MCF 10A (cell line): ENCODE measurements around the gene IKBKE. TPM values are rescaled to one million over a fixed set of nuclear protein-coding genes. Genes with fewer than 3 reads are reported as not detected.

Experiments used
- BruUV-seq: library from RNA; stranded (reverse); fragments of 400-500 nt; replicated peaks from 2 replicates; lab custom pipeline; 2021; lab: Mats Ljungman, UMichigan
- CTCF ChIA-PET: fragments of 300-600 bp; sonication (Branson Sonifier 250); formaldehyde crosslinking; extraction: SDS; loops from one replicate; lab custom pipeline; 2021; ENCODE audit warnings: antibody characterized with exemption, inconsistent platforms; lab: Yijun Ruan, JAX
- POLR2A ChIA-PET: fragments of 300-600, 350-650 bp; sonication (Branson Sonifier 250); formaldehyde crosslinking; extraction: SDS; loops from one replicate; lab custom pipeline; 2020; ENCODE audit warnings: antibody characterized with exemption, inconsistent platforms; lab: Yijun Ruan, JAX
- DNase-seq: peaks from one replicate; pipeline ENCODE4 v3.0.0-alpha.2; 2018; ENCODE audit not compliant: unreplicated experiment
- H3K27ac Mint-ChIP-seq: one replicate; pipeline ENCODE4 v1.8.0; 2022; ENCODE audit warnings: mild to moderate bottlenecking, low read depth, mixed read lengths; ENCODE audit not compliant: unreplicated experiment
- H3K27me3 Mint-ChIP-seq: one replicate; pipeline ENCODE4 v1.8.0; 2022; ENCODE audit warnings: mixed read lengths; ENCODE audit not compliant: insufficient read depth, unreplicated experiment
- H3K36me3 Mint-ChIP-seq: one replicate; pipeline ENCODE4 v1.8.0; 2022; ENCODE audit warnings: mild to moderate bottlenecking, moderate library complexity, mixed read lengths; ENCODE audit not compliant: insufficient read depth, unreplicated experiment
- H3K4me1 Mint-ChIP-seq: one replicate; pipeline ENCODE4 v1.8.0; 2022; ENCODE audit warnings: mixed read lengths; ENCODE audit not compliant: insufficient read depth, unreplicated experiment
- H3K4me3 Mint-ChIP-seq: one replicate; pipeline ENCODE4 v1.8.0; 2022; ENCODE audit warnings: mild to moderate bottlenecking, moderate library complexity, mixed read lengths; ENCODE audit not compliant: unreplicated experiment
- H3K9me3 Mint-ChIP-seq: one replicate; pipeline ENCODE4 v1.8.0; 2022; ENCODE audit warnings: mixed read lengths; ENCODE audit not compliant: unreplicated experiment
- CTCF ChIP-seq: fragments of 200-600 bp; IDR thresholded peaks from one replicate; pipeline ENCODE4 v1.8.0; 2022; ENCODE audit warnings: antibody characterized with exemption, mild to moderate bottlenecking; ENCODE audit not compliant: unreplicated experiment
- intact Hi-C: fragments of 100-400 bp; cut with micrococcal nuclease; formaldehyde crosslinking; loops from 2 replicates; pipeline ENCODE4 v1.14.1; 2022
- total RNA-seq: library from RNA; stranded (reverse); gene quantifications from 2 replicates; pipeline ENCODE4 v1.2.3, GENCODE V29; 2022

The IKBKE gene
- total RNA-seq, 1 experiment from 2014 or later: 12.1 TPM

DNA sequence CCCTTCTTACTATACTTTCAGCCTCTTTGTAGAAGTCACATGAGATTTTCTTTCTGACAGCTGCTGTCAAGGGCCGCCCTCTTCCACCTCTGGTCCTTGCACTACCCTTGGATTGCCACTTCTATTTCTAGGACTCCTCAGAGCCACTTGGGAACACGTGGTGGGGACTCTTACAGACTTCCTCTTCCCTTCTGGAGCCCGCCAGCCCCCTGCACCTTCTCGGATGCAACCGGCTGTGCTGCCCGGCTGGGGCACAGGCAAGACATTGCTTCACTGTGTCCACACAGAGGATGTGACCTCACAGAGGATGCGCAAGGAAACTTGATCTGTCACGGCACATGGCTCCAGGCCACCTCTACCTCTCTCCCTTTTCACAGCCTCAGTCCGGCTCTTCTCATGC is 2.4 kb upstream of the IKBKE start:
- POLR2A ChIA-PET: interaction anchor here (0.6 to 1.6 kb wide), 2 partner anchors 11 to 527 kb away, joined by 3 to 6 read pairs; no protein-coding TSS in a partner anchor
- intact Hi-C loops: no loop called here
- Mint-ChIP-seq H3K4me3 (no peak overlapping the region), H3K36me3 (no peaks in the 10 kb centered on the region), H3K27me3 (peaks cover 13% of the 10 kb centered on the region), H3K27ac (no peak overlapping the region), H3K4me1 (peaks cover 56% of the 10 kb centered on the region), H3K9me3 (no peaks in the 10 kb centered on the region)
- peak; percentile 56 for DNase-seq
- BruUV-seq: no TSS peak
- CTCF ChIA-PET: interaction anchor here (0.7 to 11.7 kb wide), 4 partner anchors 9 to 115 kb away, joined by 3 to 254 read pairs (median 3); no protein-coding TSS in a partner anchor
- TF ChIP-seq CTCF: no peak

- peaks cover 6% of the 10 kb centered on the region for H3K36me3 Mint-ChIP-seq
- BruUV-seq: no TSS peak
- no peaks in the 10 kb centered on the region for H3K9me3 Mint-ChIP-seq
- H3K27ac Mint-ChIP-seq: no peak overlapping the region
- no peak for TF ChIP-seq CTCF
- H3K4me3 Mint-ChIP-seq: no peak overlapping the region
- CTCF ChIA-PET: interaction anchor here (0.6 to 3.4 kb wide), 2 partner anchors 22 to 426 kb away, joined by 4 to 31 read pairs; no protein-coding TSS in a partner anchor
- H3K4me1 Mint-ChIP-seq: peaks cover 53% of the 10 kb centered on the region
- no peak for DNase-seq
- POLR2A ChIA-PET: no interaction called here
- H3K27me3 Mint-ChIP-seq: peaks cover 13% of the 10 kb centered on the region
- intact Hi-C loops: no loop called here
Measured at GRCh38 chr1:206468571-206468970, 1.7 kb upstream of the IKBKE start.

DNA sequence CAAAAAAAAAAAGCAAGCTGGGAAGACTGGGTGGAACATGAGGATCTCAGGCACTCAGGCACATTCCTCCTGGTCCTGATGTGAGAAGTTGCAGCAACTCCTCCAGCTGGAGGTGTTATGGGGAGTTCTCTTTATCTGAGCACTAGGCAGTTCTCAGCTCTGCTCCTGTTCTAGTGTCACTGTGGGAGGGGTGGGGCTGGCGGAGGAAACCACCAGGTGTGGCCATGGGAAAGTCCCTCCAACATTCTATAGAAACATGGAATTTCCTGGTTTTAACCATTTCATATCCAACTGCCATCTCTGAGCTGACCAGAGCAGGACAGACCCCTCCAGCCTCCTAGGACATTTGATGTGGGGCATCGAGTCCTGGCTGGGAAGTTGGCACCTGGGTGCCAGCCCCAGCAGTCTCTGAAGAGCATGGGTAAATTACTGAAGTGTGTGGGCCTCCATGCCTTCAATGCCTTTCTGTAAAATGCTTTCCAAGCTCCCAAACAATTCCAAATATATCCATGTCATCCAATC is 804 bp upstream of the IKBKE start:
- peak overlapping the region; percentile 75 for H3K4me3 Mint-ChIP-seq
- peaks cover 13% of the 10 kb centered on the region for H3K27me3 Mint-ChIP-seq
- H3K36me3 Mint-ChIP-seq: peaks cover 7% of the 10 kb centered on the region
- no peak for TF ChIP-seq CTCF
- POLR2A ChIA-PET: interaction anchor here (0.5 to 3.6 kb wide), 19 partner anchors 9 to 1328 kb away, joined by 3 to 32 read pairs (median 4); partner anchors contain the start of genes EIF2D and RASSF5
- H3K4me1 Mint-ChIP-seq: peaks cover 50% of the 10 kb centered on the region
- BruUV-seq: no TSS peak
- DNase-seq: peak; percentile 57
- CTCF ChIA-PET: interaction anchor here (0.6 to 3.4 kb wide), 25 partner anchors 8 to 583 kb away, joined by 3 to 70 read pairs (median 4); partner anchors contain the start of genes DYRK3, EIF2D and PFKFB2
- peak overlapping the region; percentile 61 for H3K27ac Mint-ChIP-seq
- no peaks in the 10 kb centered on the region for H3K9me3 Mint-ChIP-seq
- intact Hi-C loops: no loop called here

- peak; percentile 74 for DNase-seq
Measured at GRCh38 chr1:206470692-206471414, 577 bp downstream of the IKBKE start.

More at GRCh38 chr1:206470692-206471414, 577 bp downstream of the IKBKE start:
- Mint-ChIP-seq H3K27ac (peak overlapping the region; percentile 61), H3K9me3 (no peaks in the 10 kb centered on the region), H3K36me3 (peaks cover 19% of the 10 kb centered on the region), H3K4me1 (peaks cover 41% of the 10 kb centered on the region), H3K4me3 (peak overlapping the region; percentile 75), H3K27me3 (peaks cover 13% of the 10 kb centered on the region)
- intact Hi-C loops: loop anchor here (1.0 to 10.0 kb wide), 2 partner anchors 8 to 604 kb away; no protein-coding TSS in a partner anchor
- no peak for TF ChIP-seq CTCF
- ChIA-PET CTCF (interaction anchor here (0.5 to 3.4 kb wide), 30 partner anchors 7 to 846 kb away, joined by 3 to 70 read pairs (median 4); partner anchors contain the start of genes EIF2D and IL20), POLR2A (interaction anchor here (0.8 to 3.6 kb wide), 20 partner anchors 9 to 576 kb away, joined by 3 to 32 read pairs (median 4); partner anchors contain the start of genes DYRK3, EIF2D and RASSF5)
- BruUV-seq: no TSS peak
